ENCODE measurements around the gene NMNAT3.

GRCh38 chr3:139557041-139557440 lies 120.7 kb downstream of the NMNAT3 start:
- TF ChIP-seq EP300 (IDR thresholded peaks at IDR 0.05; ENCODE audit: low read depth) (no peak), CTCF (IDR thresholded peaks at IDR 0.05) (no peak)

Data from transverse colon (tissue), 3 donors.